ENCODE measurements around the gene CCDC137. TPM values are rescaled to one million over a fixed set of nuclear protein-coding genes. Genes with fewer than 3 reads are reported as not detected.

Gene CCDC137
- total and polyA plus RNA-seq, 2 donors (not counting 3 experiments of a cell fraction or from before 2014, with no cell fraction given), result 12.9 to 32.2 TPM

- dilution Hi-C loops (cut with MboI; ENCODE audit: extremely low pct_ligation_motif_present, low sequenced_read_pairs) (no loop called here), intact Hi-C loops (cut with micrococcal nuclease) (no loop called here)
- no peaks in the 10 kb centered on the region for H3K9me1 ChIP-seq (replicated peaks; ENCODE audit: control insufficient read depth, extremely low read depth, insufficient read depth, low read length)
- FAIRE-seq (no peak), DNase-seq (ENCODE audit: low read depth, low spot score) (no peak)
- CTCF ChIA-PET, result no interaction called here
- no peak overlapping the region for H2AFZ ChIP-seq (ENCODE audit: low read depth, low read length)
- POLR2A ChIA-PET, result interaction anchor here (0.6 kb wide), 1 partner anchor 9 kb away, joined by 3 read pairs; no protein-coding TSS in a partner anchor
- H4K20me1 ChIP-seq (replicated peaks; ENCODE audit: control insufficient read depth, extremely low read depth, insufficient read depth, low read length), result no peaks in the 10 kb centered on the region
- peaks cover 9% of the 10 kb centered on the region for H3K4me1 ChIP-seq (ENCODE audit: control insufficient read depth, extremely low read depth, insufficient read depth, low read length)
- no peak overlapping the region for H3K4me3 ChIP-seq (replicated peaks in 1 of 3; ENCODE audit: insufficient read depth in 1 of 3, low read depth in 1 of 3, low read length in 3 of 3)
- H3K36me3 ChIP-seq (ENCODE audit: control insufficient read depth in 2 of 2, extremely low read depth in 1 of 2, insufficient read depth in 2 of 2, low read length in 2 of 2), result peaks cover 0 to under 1% of the 10 kb centered on the region in 2 experiments
- H3K27me3 ChIP-seq (ENCODE audit: control insufficient read depth in 2 of 2, insufficient read depth in 2 of 2, low read length in 2 of 2), result no peaks in the 10 kb centered on the region
- no peak overlapping the region for H3K4me2 ChIP-seq (ENCODE audit: insufficient read depth, low read length)
- H3K27ac ChIP-seq (ENCODE audit: insufficient read depth, low read depth, low read length), result no peak overlapping the region
- no TSS peak for BruUV-seq (replicated peaks)
- no peaks in the 10 kb centered on the region for H3K79me2 ChIP-seq (ENCODE audit: control insufficient read depth, insufficient read depth, low read length)
- no peak overlapping the region for H3K9ac ChIP-seq (replicated peaks; ENCODE audit: extremely low read depth, insufficient read depth, low read length)
- TF ChIP-seq EZH2 (IDR thresholded peaks at IDR 0.05; ENCODE audit: borderline replicate concordance, low read depth, low read length, severe bottlenecking) (no peak), JUN (IDR thresholded peaks at IDR 0.05; ENCODE audit: borderline replicate concordance, insufficient read depth, insufficient read length, low read depth) (no peak), FOS (IDR thresholded peaks at IDR 0.05; ENCODE audit: borderline replicate concordance, insufficient read depth, low read length) (no peak), POLR2A (IDR thresholded peaks at IDR 0.05; ENCODE audit: low read depth, low read length) (no peak), CTCF (IDR thresholded peaks at IDR 0.05; ENCODE audit: extremely low read depth in 1 of 2, insufficient read depth in 1 of 2, low read depth in 1 of 2, low read length in 2 of 2) (no peak), POLR2AphosphoS5 (IDR thresholded peaks at IDR 0.05; ENCODE audit: insufficient read depth, low read depth, low read length) (no peak), MYC (IDR thresholded peaks at IDR 0.05; ENCODE audit: low read depth, low read length) (no peak), GATA2 (IDR thresholded peaks at IDR 0.05; ENCODE audit: insufficient read depth, insufficient read length, low read depth, low read length) (no peak), MAX (IDR thresholded peaks at IDR 0.05; ENCODE audit: insufficient read depth, insufficient read length) (no peak)
- H3K9me3 ChIP-seq (replicated peaks; ENCODE audit: control insufficient read depth, insufficient read depth, low read length), result no peaks in the 10 kb centered on the region
Measured at GRCh38 chr17:81659038-81659437, 7.5 kb upstream of the CCDC137 start.
